NB4 (cell line): ENCODE data around the gene CGB7.

Experiments
- CTCF ChIP-seq: IDR thresholded peaks from one replicate; pipeline ENCODE4 v1.5.1; 2012; ENCODE audit warnings: low read depth, low read length
- MAX ChIP-seq: IDR thresholded peaks from 2 replicates; pipeline ENCODE4 v1.6.1; 2011; ENCODE audit warnings: low read depth, low read length
- MYC ChIP-seq: IDR thresholded peaks from 2 replicates; pipeline ENCODE4 v1.6.1; 2011; ENCODE audit warnings: low read depth, low read length
- POLR2A ChIP-seq: IDR thresholded peaks from 2 replicates; pipeline ENCODE4 v1.6.1; 2011; ENCODE audit warnings: mild to moderate bottlenecking; ENCODE audit not compliant: insufficient read length; ENCODE audit errors: extremely low read depth

GRCh38 chr19:49061000-49061399, 3.5 kb upstream of the CGB7 start:
- TF ChIP-seq MAX (no peak), CTCF (no peak), MYC (no peak), POLR2A (no peak)
